ENCODE measurements around the gene TRAF7.
"Not testable (repeated sequence)": the region's sequence is repeated elsewhere in the genome, so short reads cannot be mapped to it uniquely, and the experiment has no call there.

The TRAF7 gene

DNA sequence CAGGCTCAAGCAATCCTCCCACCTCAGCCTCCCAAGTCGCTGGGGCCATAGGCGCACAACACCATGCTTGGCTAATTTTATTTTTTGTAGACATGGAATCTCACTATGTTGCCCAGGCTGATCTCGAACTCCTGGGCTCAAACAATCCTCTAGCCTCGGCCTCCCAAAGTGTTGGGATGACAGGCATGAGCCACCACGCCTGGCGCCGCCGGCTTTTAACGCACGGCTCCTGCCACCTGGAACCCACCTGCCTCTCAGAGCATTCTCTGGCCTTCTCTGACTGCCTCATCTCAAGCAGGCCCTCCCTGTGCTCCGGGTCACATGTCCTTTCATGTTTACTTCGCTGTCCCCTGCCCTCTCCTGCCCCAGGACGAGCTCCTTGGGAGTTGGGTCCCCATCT, 30.5 kb downstream of the TRAF7 start:
- DNase-seq: no peak

DNA sequence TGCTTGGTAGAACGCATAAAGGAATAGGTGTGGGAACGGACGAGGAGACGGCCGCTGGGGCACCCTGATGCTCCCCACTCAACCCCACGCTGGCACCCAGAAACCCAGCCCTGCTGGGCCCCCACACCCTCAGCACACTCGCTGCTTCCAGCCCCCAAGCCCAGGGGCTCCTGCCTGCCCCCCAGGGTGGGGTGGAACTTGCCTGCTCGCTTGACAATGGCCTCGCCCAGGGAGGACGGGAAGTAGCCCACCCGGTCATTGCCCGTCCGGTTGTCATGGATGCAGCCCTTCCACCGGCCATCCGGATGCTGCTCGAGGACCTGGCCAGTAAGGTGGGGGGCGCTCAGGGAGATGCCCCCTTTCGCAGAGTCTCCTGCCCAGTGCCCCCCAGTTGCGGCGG, 30.9 kb downstream of the TRAF7 start:
- no peak for DNase-seq

DNA sequence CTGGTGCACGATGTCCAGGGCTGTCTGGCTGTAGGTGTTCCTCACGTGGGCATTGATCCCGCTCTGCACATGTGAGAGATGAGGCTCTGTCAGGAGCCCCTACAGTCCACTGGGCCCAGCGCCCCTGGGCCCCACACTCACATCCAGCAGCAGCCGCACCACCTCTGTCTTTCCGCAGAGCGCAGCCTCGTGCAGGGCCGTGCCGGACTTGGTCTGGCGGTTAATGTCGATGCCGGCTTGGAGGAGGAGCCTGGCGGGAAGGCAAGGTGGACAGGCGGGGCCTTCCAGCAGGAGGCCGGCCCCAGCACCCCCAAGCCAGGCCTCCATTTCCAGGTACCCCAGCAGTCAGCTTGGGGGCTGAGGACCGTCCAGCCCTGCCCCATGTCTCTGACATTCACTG, 31.6 kb downstream of the TRAF7 start:
- DNase-seq: no peak

DNA sequence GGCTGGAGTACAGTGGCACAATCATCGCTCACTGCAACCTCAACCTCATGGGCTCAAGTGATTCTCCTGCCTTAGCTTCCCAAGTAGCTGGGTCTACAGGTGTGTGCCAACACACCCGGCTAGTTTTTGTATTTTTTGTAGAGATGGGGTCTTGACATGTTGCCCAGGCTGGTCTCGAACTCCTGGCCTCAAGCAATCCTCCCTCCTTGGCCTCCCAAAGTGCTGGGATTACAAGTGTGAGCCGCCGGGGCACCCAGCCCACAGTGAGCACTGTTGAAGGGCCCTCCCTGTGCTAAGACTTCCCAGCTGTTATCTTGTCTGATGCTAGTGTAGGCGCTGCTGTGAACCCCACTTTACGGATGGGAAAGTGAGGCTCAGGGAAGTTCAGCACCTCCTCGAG, 32.8 kb downstream of the TRAF7 start:
- no peak for DNase-seq

DNA sequence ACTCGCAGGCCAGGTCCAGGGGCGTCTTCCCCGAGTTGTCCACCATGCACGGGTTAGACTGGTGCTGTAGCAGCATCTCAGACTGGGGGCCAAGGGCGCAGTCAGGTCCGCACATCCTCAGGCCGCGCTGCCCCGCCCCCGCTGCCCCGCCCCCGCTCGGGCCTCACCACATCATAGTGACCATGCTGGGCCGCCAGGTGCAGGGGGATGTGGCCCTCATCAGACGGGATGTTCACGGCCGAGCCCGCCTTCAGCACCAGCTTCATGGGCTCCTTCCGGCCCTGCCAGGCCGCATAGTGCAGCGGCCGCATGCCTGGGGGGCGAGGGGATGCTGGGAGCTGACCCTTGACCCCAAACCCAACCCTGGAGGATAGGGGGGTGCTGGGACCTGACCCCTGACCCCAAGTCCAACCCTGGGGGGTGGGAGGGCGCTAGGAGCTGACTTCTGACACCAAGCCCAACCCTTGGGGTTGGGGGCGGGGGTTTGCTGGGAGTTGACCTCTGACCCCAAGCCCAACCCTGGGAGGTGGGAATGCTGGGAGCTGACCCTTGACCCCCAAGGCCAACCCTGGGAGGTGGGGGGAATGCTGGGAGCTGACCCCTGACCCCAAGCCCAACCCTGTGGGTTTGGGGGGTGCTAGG, 33.8 kb downstream of the TRAF7 start:
- DNase-seq: no peak

DNA sequence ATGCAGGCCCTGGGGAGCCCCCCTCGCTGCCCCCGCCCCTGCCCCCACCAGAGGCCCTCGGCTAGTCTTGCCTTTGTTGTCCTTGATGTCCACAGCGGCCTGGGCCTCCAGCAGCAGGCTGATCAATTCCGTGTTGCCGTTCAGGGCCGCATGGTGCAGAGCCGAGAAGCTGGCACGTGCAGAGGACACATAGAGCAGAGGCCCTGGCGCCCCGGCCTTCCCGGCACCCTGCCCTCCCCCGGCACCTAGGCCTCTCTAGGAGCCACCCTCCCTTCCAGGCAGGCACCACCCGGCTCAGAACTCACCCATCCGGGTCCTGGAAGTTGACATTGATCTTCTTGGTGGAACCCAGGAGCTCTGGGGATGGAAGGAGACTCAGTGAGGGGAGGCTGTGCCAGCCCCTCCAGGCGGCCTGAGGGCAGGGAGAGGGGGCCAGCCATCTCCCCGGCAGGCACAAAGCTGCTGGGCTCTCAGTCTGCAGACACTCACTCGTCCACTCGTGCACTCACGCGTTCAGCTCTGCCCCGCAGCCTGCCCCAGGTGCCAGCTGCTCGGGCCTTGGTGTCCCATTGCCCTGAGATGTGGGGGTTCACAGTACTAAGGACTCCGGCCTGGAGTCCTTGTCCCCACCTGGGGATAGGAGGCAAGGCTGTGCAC, 34.5 kb downstream of the TRAF7 start:
- no peak for DNase-seq

DNA sequence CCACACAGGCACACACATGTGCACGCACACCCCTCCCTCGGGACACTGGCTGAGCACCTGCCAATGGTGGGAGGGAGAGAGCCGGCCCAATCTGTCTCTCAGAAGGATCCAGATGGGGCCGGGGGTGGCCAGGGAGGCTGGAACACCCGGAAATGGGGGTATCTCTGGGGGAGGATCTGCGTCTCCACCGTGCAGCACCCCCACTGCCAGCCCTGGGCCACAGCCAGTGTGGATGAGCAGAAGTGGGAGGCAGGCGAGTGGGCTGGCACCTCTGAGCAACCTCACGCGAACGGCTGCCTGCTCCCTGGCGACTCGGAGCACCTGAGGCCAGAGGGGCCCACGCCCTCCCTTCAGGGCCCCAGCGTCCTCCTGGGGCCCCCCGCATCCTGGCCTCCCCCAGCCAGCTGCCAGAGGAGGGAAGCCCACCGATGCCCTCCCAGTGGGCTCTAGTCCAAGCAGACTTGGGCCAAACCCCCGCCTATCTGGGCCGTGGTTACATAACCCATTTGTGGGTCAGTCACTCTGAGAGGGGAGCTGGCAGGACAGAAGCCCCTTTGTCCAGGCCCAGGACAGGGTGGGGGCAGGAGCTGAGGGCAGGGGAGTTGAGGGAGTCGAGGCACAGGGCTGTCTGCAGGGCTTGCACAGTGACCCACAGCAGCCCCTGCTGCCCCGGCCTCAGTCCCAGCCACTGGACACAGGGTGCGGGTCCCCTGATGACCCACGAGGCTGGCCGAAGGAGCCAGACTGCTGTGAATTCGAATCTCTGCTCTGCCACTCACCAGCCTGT, 35.3 kb downstream of the TRAF7 start:
- no peak for DNase-seq

DNA sequence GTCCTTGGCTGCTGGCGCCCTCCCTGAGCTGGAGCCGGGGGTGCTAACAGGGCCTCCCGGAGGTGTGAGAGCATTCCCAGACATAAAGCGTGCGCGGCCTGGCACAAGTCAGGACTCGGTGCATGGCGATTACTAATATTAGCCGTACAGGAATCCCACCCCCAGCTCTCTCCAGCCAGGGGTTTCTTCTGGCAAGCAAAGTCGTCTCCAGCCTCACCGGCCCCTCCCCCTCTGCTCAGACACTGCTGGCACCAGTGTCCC, 35.8 kb downstream of the TRAF7 start:
- DNase-seq: no peak

DNA sequence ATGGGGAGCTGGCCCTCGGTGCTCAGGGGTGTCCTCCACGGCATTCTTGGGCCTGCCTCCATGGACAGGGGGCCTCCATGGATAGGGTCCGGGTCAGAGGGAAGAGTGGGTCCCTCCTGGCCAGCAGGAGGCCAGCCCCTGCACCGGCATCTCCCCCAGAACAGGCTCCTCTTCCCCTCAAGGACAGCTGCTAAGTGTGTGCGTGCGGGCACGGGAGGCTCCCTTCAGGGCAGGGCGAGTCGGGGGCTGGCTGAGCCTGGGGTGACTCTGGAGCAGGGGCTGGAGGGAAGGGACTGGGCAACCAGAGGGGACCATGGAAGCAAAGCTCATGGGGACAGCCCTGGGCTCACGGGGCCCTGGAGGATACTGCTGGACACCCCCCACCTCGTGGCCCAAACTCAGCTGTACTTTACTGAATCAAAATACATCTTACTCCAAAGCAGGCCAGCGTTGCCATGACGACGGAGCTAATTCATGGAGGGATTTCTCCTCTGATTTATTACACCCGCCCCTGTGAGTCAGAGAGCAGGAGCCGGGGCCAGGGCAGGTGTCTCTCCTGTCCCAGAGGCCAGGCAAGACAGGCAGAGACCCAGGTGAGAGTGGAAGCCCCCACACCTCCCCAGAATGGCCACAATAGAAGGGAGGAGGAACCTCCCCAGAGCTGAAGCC, 38.7 kb downstream of the TRAF7 start:
- DNase-seq: no peak

DNA sequence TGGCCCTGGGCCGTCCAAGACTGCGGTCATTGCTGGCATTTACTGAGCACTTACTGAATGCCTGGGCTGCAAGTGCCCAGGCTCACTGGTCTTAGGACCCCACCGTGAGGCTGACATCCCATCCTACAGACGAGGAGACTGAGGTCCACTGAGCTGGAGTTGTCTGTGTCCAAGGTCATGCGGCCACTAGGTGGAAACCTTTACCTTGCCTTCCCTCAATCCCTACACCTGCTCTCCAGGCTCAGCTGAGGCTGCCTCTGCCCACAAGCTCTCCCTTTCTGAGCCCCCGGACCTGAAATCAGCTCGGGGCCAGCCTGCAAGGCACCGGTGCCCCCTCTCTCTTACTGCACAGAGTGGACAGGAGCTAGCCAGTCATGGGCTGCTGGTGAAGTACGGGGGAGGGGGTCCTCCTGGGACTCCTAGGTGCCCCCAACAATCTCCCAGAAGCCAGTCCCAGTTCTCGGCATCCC, 39.3 kb downstream of the TRAF7 start:
- DNase-seq: no peak

DNA sequence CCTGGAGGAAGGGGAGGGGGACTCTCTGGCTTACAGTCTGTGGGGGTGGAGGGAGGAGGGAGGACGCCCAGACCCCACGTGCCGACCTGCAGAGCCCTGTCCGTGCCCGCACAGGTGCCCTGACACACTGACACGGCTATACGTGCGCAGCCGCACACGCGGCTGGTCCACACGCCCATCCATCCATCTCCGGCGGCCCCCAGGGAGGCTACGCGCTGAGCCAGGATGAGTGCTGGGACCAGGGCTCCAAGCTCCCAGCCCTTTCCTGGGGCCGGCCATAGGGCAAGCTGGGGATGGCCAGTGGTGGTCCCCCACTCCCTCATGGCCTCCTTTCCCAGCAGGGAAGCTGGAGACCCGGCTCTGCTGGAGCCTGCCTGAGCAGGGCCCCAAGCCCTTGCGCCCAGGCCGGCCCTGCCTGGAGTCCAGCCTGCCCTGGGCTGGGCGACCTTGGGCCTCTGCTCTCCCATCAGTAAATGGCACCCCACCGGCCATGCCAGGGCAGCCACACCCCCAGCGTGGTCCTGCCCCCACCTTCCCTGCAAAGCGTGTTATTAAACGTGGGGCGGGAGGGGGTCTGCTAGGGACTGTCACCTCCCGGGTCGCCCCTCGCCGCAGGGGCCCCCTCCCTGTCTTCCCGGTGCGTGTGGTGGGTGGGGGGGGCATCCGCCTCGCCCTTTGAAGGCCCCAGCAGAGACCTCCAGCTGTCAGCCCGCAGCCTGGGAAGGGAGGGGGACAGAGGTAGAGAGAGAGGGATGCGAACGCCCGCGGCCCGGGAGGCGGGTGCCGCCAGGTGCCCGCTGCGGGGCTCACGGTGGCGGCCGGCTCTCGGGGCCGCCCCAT, 40.0 kb downstream of the TRAF7 start:
- no peak for DNase-seq

DNA sequence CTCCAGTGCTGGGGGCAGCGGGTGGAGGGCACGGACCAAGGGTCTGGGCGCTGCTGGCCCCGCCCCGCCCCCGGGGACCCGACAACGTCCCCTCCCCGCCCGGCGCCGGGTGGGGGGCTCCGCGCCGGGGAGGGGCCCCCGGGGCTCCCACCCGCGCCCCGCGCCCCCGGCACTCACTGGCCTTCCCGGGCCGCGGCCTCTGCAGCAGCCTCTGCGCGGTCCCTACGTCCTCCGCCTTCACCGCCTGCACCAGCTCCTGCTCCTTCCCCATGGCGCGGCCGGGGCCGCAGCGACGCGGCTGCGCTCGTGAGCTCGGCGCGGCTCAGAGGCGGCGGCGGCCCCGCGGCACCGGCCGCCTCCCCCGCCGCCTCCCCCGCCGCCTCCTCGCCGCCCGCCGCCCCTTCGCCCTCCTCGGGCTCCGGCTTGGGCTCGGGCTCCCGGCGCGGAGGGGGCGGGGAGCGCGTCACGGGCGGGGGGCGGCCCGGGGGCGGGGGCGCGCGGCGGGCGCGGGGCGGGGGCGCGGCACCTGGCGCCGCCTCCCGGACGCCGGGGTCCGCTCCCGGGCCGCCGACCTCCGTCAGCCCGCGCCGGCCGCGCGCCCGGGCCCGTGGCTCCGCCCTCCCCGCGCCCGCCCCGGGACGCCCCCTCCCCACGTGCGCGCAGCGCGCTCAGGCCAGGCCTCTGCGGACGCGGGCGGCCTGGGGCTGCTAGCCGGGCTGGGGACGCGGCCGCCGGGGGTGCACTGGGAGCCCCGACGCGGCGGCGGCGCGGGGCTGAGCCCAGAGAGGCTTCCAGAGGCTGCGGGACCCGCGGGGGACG, 40.8 kb downstream of the TRAF7 start, which contains the start of gene CASKIN1:
CASKIN1 (minus strand) TSS at position 444 of the 819 bp plus-strand sequence; CDS start at position 271, 173 bp downstream.
- DNase-seq: no peak

DNA sequence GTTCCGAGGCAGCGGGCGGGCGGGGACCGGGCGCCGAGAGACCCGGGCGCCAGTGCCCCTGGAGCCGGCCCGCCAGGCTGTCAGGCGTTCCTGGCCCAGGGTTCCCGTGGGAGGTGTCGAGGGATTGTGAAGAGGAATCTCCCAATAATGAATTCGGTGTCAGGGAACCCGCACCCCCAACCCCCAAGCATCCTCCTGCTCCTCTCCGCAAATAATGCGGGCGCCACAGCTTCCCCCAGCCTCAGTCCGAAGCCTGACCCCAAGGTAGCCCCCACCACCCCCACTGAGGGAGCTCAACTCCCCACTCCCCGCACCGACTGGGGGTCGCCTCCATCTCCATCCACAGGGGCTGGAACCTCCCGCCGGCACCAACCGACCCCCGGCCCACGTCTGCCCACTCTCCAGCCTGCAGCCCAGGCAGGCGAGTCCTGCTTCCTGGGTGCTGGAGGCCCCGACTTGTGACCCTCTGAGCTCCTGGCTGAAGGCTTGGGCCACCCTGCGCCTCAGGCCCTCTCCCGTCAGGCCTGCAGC, 41.5 kb downstream of the TRAF7 start:
- no peak for DNase-seq

DNA sequence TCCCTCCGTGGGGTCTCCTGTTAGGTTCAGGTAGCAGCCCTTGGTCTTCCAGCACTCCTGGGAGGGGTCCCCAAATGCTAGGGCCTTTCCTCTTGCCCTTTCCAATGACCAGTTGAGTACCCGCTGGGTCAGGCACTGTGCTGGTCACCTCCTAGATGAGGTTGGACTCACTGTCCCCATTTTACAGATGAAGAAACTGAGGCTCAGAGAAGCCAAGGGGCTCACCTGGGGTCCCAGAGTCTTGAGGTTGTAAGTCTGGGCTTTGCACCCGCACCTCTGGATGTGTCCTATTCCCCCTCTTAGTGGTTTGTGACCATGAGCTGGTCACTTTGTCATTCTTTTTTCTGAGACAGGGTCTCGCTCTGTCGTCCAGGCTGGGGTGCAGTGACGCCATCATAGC, 42.2 kb downstream of the TRAF7 start:
- DNase-seq: no peak

DNA sequence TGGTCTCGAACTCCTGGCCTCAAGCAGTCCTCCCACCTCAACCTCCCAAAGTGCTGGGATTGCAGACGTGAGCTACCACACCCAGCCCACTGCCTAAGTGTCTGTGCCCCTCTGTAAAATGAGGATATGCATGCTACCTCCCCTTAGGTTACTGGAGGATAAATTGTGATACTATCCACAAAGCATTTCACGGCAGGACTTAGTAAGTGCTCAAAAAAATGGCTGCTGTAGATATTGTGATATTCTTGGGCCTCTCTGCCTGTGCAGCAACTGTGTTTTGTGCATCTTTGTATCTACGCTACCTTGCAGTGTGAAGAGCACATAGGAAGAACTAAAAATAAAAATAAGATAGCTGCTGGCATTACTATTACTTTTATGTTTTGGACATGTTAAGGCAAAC, 42.7 kb downstream of the TRAF7 start:
- DNase-seq: no peak

DNA sequence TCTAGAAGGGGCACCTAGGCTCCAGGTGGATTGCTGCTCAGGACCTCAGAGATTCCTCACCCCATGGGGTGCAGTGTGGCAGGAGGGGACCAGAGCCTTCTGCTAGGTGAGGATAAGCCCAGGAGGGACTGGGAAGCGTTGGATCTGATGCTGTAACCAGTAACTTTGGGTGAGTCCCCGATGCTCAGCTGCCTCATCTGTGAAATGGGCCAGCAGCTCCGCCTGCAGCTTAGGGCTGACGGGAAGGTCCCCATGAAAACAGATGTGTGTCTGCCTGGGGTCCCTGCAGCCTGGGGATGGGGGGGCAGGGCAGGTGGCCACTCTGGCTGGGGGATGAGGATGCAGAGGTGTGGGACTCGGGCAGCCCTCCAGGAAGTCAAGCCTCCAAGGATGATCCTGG, 43.5 kb downstream of the TRAF7 start:
- no peak for DNase-seq

DNA sequence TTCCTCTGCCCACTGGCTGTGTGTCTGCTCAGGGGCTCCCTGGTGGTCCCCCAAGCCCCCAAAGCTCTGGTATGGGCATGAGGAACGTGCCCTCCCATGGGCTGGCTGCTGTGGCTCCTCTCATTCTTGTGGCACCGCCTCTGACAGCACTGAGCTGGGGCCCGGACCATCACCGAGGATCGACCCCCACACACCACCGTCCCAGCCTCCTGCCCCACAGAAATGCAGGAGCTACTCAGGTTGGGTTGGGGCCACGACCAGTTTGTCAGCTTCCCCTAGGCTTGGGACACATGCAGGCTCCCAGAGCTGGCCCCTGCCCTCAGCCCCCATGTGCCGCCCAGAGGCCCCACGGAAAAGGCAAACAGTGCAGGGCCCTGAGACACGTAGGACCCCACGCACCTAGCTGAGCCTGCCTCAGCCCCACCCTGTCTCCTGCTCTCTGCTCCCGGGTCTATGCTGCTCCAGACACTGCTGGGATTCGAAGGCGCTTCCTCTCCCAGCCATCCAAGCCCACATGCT, 44.1 kb downstream of the TRAF7 start:
- no peak for DNase-seq

DNA sequence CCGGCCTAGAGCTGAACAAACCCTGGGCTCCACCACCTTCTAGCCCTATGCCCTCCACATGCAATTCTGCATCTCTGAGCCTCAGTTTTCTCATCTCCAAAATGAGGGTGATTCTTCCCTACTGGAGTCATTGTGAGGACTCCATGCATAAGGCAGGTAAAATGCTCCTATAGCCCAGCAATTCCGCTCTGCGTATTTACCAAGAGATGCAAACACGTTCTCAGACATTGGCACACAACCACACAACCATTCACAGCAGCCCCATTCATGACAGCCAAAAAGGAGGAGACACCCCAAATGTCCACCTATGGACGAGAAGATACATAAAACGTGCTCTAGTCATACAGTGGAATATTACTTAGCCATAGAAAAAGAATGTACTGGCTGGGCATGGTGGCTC, 44.7 kb downstream of the TRAF7 start:
- DNase-seq: no peak

DNA sequence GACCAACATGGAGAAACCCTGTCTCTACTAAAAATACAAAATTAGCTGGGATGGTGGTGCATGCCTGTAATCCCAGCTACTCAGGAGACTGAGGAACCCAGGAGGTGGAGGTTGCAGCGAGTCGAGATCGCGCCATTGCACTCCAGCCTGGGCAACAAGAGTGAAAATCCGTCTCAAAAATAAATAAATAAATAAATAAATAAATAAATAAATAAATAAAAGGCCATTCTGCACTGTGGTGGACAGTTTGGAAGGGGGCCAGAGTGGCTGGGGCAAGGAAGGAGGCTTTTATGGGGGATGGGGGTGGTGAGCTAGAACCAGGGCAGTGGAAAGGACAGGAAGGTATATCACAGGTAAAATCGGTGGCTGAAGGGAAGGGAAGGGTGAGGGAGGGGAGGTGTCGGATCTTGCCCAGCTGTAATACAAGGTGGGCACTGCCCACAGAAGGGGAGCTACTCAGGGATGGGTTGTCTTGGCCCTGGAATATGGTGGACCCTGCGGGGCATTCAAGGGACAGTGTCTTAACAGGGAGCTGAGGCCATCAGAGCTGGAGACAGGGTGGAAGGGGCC, 47.6 kb downstream of the TRAF7 start:
- DNase-seq: not testable (repeated sequence)

DNA sequence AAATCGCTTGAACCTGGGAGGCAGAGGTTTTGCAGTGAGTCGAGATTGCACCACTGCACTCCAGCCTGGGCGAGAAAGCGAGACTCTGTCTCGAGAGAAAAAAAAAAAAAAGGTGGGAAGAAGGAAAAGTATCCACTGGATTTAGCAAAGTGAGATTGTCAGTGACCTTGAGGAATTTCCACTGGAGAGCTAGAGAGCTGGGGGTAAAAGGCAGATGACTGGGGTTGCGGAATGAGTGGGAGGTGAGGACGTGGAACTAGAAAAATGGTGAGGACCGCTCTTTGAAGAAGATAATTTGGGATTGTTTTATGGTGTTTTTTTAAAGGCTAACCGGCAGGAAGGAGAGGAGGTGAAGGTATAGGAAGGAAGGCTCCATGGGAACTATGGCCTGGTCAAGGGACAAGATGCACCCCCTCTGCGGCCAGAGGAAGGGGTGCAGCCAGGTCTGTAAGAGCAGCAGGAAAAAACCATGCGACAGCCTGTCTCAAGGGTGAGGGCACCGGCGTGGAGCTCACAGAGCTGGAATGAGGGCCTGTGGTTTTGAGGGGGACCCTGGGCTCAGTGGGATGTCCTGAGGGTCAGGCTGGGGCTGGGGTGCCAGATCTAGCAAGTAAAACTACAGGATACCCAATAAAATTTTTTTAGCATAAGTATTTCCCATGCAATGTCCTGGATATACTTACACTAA, 49.0 kb downstream of the TRAF7 start:
- no peak for DNase-seq

All from NCI-H446 treated with DMSO at 0.1 percent for 48 hours (cell line).